Muscle of back (tissue), 11 donors: ENCODE results near the gene CA5A. TPM values are rescaled to one million over a fixed set of nuclear protein-coding genes. Genes with fewer than 3 reads are reported as not detected.

Experiments
- DNase-seq, 3 donors: peaks; one replicate each; pipeline versions ENCODE4 v3.0.0 to v3.0.0-alpha.2; 2013
- polyA plus RNA-seq, 10 donors: library from polyadenylated mRNA; unstranded; fragments of 120-200 nt; gene quantifications; one replicate each; pipeline ENCODE4 v1.2.1, GENCODE V29; 2013; ENCODE audit not compliant: insufficient read length in 10 of 10

The CA5A gene
- polyA plus RNA-seq, 10 donors, result 0.03 to 0.17 (median 0.08) TPM

GRCh38 chr16:87838643-87839541 lies 97.4 kb downstream of the CA5A start:
- no peak for DNase-seq

Other genes with a start within 250 kb of the CA5A start
- gene KLHDC4, start 170.5 kb downstream of the CA5A start, polyA plus RNA-seq, result 10 to 100 TPM; 18.3 to 29.1 (median 23.6) TPM
- gene SLC7A5, start 67.0 kb downstream of the CA5A start, polyA plus RNA-seq, result 10 to 100 TPM in 3 of 10 donors, 1 to 10 TPM in 7; 7.6 to 11.2 (median 9.2) TPM
- 10 to 100 TPM; 10.4 to 15.2 (median 13.2) TPM for gene BANP, start 14.9 kb upstream of the CA5A start, polyA plus RNA-seq